Right kidney (tissue), 1 donor: ENCODE results near the gene BCAS3.
"Not testable (repeated sequence)": the region's sequence is repeated elsewhere in the genome, so short reads cannot be mapped to it uniquely, and the experiment has no call there.

ENCODE experiments used
- DNase-seq: peaks from one replicate; pipeline ENCODE4 v3.0.0-alpha.2; 2016

Gene BCAS3

DNA sequence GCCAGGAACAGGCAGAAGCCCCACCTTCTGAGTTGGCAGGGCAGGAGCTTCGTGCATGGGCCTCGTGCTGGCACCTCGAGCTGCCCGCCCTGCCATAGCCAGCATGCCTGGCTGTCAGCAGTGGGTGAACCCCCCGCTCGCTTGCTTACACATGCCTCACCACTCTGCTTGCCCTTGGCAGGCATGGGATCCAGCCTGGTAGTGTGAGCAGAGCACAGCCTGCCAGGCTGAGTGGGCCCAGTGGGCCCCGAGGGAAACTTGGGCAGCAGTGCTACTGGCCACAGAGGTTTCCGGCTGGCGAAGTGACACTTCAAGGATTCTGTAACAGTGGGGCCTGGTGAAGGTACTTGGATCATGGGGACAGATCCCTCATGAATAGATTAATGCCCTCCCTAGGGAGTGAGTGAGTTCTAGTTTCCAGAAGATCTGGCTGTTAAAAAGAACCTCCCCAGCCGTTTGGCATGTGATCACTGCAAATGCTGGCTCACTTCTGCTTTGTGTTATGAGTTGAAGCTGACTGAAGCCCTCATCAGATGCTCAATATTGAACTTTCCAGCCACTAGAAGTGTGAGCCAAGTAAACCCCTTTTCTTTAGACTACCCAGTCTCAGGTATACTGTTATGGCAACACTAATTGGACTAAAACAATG is 114.7 kb downstream of the BCAS3 start:
- DNase-seq = no peak

- no peak for DNase-seq
These were observed 120.9 kb downstream of the BCAS3 start for GRCh38 chr17:60798576-60798975.

DNA sequence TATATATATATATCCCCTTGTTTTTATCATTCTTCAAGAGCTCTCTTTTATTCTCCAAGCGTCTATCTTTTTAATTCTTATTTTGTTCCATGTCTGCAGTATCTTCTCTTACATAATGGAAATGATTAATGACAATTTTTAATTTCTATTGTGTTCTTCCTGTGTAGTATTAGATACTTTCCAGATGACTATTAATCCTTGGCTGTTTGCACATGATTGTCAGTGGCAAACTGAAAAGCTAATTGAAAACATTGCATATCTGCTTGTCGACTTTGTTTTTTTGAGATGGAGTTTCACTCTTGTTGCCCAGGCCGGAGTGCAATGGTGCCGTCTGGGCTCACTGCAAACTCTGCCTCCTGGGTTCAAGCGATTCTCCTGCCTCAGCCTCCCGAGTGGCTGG is 124.7 kb downstream of the BCAS3 start:
- no peak for DNase-seq

GRCh38 chr17:60803059-60803458 is 125.4 kb downstream of the BCAS3 start:
- no peak for DNase-seq

DNA sequence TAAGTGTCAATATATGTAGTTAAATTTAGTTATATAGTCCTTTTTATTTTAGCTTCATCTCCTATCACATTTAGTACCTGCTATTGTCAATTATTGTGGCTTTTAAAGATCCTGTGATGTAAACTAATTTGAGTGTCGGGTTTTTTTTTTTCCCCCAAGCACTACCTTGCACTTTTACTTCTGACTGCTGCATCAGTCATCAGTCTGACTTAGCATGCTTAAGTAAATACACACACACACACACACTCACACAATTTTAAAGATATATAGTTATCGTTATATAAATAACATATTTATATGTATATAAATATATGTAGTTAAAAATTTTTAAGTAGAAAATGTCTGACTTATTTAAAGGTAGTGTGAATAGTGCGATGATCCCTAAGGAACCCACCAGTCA is 127.2 kb downstream of the BCAS3 start:
- DNase-seq = no peak

DNA sequence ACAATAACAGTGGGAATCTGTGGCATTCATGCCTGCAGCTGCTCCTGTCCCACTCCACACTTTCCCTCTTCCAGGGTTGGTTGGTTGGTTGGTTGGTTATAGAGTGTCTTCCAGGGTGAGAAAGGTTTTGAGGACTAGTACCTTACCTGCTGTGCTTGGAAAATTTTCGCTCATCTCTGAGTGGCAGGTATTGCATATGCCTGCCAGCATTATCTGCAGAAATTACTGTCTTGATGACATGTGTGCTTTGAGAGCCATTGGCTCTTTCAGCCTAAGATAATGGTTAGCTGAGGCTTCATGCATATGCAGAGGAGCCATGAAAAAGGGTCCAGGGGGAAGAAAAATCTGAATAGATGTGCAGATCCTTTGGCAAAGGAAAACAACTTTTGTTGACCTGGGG is 131.8 kb downstream of the BCAS3 start:
- DNase-seq = no peak

- not testable (repeated sequence) for DNase-seq
These were observed 137.3 kb downstream of the BCAS3 start for GRCh38 chr17:60814941-60815340.

GRCh38 chr17:60817192-60817591 is 139.5 kb downstream of the BCAS3 start:
- no peak for DNase-seq

DNA sequence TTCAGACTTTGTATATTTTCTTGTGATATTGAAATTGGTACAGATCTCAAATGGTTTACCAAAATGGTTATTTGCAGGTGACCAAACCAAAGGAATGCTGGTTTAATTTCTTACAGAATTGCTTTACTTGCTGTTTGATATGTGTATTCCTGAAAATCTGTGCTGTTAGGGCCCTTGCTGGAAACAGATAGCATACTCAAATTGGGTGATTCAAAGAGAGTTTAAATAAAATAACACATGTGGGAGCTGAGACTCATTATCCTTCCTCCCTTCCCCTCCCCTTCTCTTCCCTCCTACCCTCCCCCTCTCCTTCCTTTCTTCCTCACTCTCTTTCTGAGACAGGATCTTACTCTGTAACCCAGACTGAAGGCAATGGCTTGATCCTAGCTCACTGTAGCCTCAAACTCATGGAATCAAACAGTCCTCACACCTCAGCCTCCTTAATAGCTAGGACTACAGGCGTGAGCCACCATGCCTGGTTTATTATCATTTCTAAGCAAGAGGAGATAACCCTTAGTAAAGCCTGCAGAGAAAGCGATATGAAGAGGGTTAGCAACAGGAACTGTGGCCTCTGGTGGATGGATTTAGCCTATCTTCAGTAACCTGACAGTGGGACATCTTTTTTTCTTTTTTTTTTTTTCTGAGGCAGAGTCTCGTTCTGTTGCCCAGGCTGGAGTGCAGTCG is 141.9 kb downstream of the BCAS3 start:
- DNase-seq = no peak

- no peak for DNase-seq
These were observed 145.9 kb downstream of the BCAS3 start for GRCh38 chr17:60823515-60823914.

- DNase-seq = no peak
These were observed 147.7 kb downstream of the BCAS3 start for GRCh38 chr17:60825351-60825750.

DNA sequence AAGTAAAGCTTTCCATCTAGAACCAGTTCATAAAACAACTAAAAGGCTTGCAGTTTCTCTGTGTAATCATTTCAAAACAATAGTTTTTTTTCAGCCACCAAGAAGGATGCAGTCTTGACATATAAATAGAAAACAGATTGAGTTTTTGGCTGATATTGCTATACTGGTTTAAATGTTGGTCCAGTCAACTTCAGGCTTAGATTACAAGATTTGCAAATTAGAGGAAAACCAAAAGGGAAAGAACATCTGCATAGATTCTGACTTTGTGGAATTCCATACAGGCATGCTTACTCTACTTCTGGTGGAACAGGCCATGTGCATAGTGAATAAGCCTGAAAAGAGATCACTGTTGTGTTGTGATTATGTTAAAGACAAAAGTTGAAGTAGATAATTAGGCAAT is 150.3 kb downstream of the BCAS3 start:
- no peak for DNase-seq

DNA sequence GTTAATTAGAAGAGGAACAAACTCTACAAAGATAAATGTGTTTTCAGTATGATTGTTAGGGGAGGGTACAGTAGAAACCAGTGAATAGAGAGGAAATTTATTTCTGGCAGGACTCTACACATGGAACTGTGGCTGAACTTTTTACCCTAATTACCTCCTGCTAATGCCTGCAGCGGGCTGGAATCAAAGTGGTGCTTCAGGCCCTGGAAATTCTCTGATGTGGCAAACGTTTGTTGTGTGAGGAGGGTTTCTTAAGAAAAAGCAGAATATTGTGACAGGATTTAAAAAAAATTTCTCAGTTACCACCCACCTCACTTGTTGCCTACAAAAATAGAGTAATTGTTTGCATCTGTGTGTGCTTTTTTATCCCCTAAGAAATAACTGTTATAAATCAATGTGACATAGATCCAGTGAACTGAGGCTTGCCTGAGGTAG is 154.5 kb downstream of the BCAS3 start:
- peak; percentile 10 for DNase-seq

DNA sequence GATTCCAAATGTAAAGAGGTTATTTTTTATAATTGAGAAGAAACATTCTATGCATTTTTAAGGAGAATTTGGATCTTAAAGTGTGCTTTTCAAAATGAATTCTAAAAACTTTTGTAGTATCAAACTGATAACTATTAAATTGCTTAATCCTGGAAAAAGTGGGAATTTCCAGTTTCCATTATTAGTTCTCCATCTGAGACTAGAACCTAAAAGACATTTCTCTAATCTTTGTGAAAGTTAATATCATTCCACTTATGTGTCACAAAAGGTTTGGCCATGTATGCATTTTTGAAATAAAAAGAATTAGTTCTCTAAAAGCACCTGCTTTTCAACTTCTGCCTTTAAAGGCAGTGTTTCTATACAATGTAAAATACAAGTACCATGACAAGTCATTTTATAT is 155.0 kb downstream of the BCAS3 start:
- DNase-seq = no peak

GRCh38 chr17:60840456-60840855 is 162.8 kb downstream of the BCAS3 start:
- DNase-seq = no peak

DNA sequence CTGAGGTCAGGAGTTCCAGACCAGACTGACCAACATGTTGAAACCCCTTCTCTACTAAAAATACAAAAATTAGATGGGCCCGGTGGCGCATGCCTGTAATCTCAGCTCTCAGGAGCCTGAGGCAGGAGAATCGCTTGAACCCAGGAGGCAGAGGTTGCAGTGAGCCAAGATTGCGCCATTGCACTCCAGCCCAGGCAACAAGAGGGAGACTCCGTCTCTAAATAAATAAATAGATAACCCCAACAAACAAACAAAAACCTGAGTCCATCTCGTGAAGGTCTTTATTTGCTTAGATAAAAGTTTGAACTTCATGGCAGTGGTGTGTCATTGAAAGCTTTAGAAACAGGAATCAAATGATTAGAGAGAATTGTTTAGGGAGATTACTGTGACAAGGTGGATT is 167.4 kb downstream of the BCAS3 start:
- no peak for DNase-seq

DNA sequence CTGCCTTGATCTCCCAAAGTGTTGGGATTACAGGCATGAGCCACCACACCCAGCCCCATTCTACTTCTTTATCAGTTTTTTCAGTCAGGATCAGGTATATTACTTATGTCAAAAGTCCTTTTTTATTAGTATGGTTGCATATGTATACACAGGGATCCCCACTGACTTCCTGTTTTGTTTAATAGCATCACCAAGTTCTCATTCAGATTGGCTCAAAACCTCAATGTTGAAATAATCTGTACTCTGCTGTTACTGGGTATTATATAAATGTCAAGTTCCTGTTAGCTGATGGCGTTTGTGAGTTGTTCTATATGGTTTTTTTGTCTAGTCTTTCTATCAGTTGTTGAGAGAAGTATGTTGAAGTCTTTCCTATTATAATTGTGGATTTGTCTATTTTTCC is 168.5 kb downstream of the BCAS3 start:
- no peak for DNase-seq

DNA sequence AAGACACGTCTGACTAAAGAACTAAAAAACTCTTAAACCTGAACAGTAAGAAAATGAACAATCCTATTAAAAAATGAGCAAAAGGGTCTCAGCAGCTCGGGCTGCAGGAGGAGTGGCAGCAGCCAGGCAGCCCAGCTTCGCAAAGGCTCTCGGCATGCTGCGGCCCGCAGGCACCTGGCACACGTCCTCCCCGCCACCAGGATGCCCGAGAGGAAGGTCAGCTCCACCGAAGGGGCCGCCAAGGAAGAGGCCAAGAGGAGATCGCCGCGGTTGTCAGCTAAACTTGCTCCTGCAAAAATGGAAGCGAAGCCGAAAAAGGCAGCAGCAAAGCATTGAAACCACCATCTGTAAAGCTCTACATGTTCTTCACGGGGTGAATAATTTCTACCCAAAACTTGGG is 173.5 kb downstream of the BCAS3 start:
- no peak for DNase-seq

- no peak for DNase-seq
These were observed 180.0 kb downstream of the BCAS3 start for GRCh38 chr17:60857556-60858080.

GRCh38 chr17:60862482-60862881 is 184.8 kb downstream of the BCAS3 start:
- DNase-seq = no peak

DNA sequence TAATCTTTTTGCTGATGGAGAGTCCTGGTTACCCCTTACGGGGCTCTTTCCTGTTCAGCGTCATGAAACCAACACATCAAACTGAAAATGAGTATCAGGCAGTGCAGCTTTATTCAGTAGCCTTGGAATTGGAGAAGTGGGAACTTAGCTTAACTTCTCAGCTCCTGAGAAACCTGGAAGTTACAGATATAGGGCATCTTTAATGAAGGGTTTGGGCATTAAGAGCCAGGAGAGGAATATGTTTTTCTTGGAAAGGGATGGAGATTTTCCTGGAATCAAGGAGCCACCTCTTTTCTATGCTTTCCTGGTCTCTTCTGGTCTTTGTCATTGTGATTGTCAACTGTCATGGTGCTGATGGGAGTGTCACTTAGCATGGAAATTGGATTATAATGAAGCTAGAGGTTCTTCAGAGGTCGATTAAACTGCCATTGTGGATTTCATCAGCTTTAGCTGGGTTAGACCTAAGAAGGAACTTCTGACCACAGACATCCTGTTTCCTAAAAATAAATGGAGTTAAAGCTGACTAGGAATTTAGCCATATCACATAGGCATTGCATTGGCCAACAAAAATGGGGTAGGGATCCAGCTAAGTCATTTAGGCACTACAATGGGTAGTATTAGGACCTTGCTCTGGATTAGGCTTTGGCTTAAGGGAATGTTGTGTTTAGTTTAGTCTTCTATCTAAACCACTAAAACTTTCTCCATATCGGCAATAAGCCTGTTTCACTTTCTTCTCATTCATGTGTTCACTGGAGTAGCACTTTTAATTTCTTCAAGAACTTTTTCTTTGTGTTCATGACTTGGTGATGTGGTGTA is 186.4 kb downstream of the BCAS3 start:
- no peak for DNase-seq

DNA sequence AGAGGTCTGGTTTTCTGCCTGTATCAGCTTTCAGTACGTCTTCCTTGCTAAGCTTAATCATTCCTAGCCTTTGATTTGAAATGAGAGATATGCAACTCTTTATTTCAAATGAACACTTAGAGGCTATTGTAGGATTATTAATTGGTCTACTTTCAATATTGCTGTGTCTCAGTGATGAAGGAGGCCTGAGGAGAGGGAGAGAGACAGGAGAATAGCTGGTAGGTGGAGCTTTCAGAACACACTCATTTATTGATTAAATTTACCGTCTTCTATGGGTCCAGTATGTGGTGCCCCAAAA is 187.0 kb downstream of the BCAS3 start:
- DNase-seq = no peak

- DNase-seq = no peak
These were observed 197.1 kb downstream of the BCAS3 start for GRCh38 chr17:60874772-60875171.
